ENCODE data around the gene GRIK2. TPM values are rescaled to one million over a fixed set of nuclear protein-coding genes. Genes with fewer than 3 reads are reported as not detected.

The GRIK2 gene
- total and polyA plus RNA-seq, 2 of the 4 experiments (the other 2 are of a cell fraction), result 8.2 to 15.2 TPM

DNA sequence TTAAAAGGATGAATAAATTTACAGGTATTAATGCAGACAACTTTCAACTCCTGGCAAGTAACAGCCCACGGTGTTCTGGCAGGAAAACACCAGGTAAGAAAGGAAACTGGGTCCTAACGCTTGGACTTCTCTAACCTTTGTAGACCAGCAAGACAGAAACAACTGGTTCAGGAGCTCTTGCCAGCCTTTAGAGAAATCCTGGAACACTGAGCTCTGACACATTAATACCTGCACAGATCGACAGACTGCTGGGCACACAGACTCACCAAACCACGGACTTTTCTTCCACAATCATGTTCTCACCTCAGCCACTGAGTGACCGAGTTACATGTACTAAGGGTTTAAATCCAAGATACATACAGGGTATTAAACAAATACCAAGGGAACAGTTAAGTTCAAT, 36.3 kb downstream of the GRIK2 start:
- Histone ChIP-seq H2AK5ac (ENCODE audit: low read depth, low read length) (no peak overlapping the region), H3K14ac (replicated peaks; ENCODE audit: low read depth, low read length) (0 out of 2 replicates have a peak overlapping the region, but pooled peaks have one; percentile 30), H3K4me1 (ENCODE audit: control insufficient read depth, insufficient read depth, low read length) (peaks cover 2% of the 10 kb centered on the region; the same call in 1 of the 2 replicates), H4K5ac (ENCODE audit: low read depth, low read length) (no peak overlapping the region; the same call in 1 of the 2 replicates), H3K27ac (ENCODE audit: insufficient read depth, low read length) (no peak overlapping the region), H3K4ac (ENCODE audit: low read depth, low read length) (no peak overlapping the region), H2BK20ac (ENCODE audit: low read depth, low read length) (no peak overlapping the region), H2BK15ac (ENCODE audit: low read depth, low read length) (no peak overlapping the region), H3K27me3 (ENCODE audit: control insufficient read depth, insufficient read depth, low read length) (no peaks in the 10 kb centered on the region), H3K23ac (ENCODE audit: low read depth, low read length) (no peak overlapping the region), H4K91ac (ENCODE audit: insufficient read depth, low read depth, low read length) (no peak overlapping the region), H4K20me1 (ENCODE audit: insufficient read depth, low read length) (no peaks in the 10 kb centered on the region), H2BK120ac (ENCODE audit: low read depth, low read length) (no peak overlapping the region), H3K36me3 (ENCODE audit: control insufficient read depth, insufficient read depth, low read length) (peaks cover 3% of the 10 kb centered on the region; the same call in 1 of the 2 replicates), H3K56ac (ENCODE audit: extremely low read depth, insufficient read depth, low read length) (no peak overlapping the region), H3K79me1 (ENCODE audit: low read depth in 1 of 2, low read length in 2 of 2) (no peaks in the 10 kb centered on the region; a peak in 1 of 4 replicates), H2BK5ac (ENCODE audit: low read depth, low read length, poor library complexity, severe bottlenecking) (no peak overlapping the region), H2AK9ac (replicated peaks; ENCODE audit: low read depth, low read length, poor library complexity) (no peak overlapping the region), H3K9ac (ENCODE audit: low read depth, low read length) (no peak overlapping the region), H3K4me3 (ENCODE audit: insufficient read depth, low read depth, low read length) (no peak overlapping the region), H4K8ac (ENCODE audit: low read depth in 2 of 2, low read length in 2 of 2) (no peak overlapping the region), H3K9me1 (ENCODE audit: insufficient read depth, low read length) (no peaks in the 10 kb centered on the region), H2AFZ (replicated peaks; ENCODE audit: low read length, poor library complexity) (no peak overlapping the region), H3K9me3 (ENCODE audit: control insufficient read depth, insufficient read depth, low read length) (no peaks in the 10 kb centered on the region), H3K18ac (ENCODE audit: low read depth, low read length) (no peak overlapping the region), H3K4me2 (ENCODE audit: low read depth, low read length) (no peak overlapping the region)
- POLR2A ChIA-PET (ENCODE audit: unreplicated experiment), result no interaction called here
- WGBS, 2 experiments (ENCODE audit: extremely low coverage in 2 of 2, insufficient read length in 1 of 2), result no CpG with 5 or more reads among the region's 5 CpGs
- ATAC-seq (ENCODE audit: low read depth) (no peak), DNase-seq (no peak)
- CTCF ChIA-PET, result no interaction called here
- in situ Hi-C loops (cut with MboI; ENCODE audit: low sequenced_read_pairs) (no loop called here), dilution Hi-C loops (cut with HindIII; ENCODE audit: low sequenced_read_pairs, unreplicated experiment) (no loop called here), intact Hi-C loops (cut with micrococcal nuclease) (no loop called here)
- BruUV-seq (replicated peaks), result no TSS peak
- TF ChIP-seq RCOR1 (IDR thresholded peaks at IDR 0.05; ENCODE audit: insufficient replicate concordance, low read length) (no peak), CEBPB (IDR thresholded peaks at IDR 0.05; ENCODE audit: low read depth, low read length) (no peak), MAFK (IDR thresholded peaks at IDR 0.05; ENCODE audit: low read depth, low read length) (no peak), CHD1 (IDR thresholded peaks at IDR 0.05; ENCODE audit: low read depth, low read length) (no peak), RFX5 (IDR thresholded peaks at IDR 0.05; ENCODE audit: low read depth, low read length) (no peak), ELK1 (IDR thresholded peaks at IDR 0.05; ENCODE audit: borderline replicate concordance, low read depth, low read length) (no peak), SMC3 (IDR thresholded peaks at IDR 0.05; ENCODE audit: low read depth, low read length) (no peak), MAZ (IDR thresholded peaks at IDR 0.05; ENCODE audit: borderline replicate concordance, low read depth, low read length) (no peak), POLR2A (IDR thresholded peaks at IDR 0.05; ENCODE audit: low read depth, low read length) (no peak)
- TF ChIP-seq, protein P1, sequence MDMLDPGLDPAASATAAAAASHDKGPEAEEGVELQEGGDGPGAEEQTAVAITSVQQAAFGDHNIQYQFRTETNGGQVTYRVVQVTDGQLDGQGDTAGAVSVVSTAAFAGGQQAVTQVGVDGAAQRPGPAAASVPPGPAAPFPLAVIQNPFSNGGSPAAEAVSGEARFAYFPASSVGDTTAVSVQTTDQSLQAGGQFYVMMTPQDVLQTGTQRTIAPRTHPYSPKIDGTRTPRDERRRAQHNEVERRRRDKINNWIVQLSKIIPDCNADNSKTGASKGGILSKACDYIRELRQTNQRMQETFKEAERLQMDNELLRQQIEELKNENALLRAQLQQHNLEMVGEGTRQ (IDR thresholded peaks at IDR 0.05; ENCODE audit: low read depth, low read length), result no peak

Measured in IMR-90 (cell line).